AG04450 (cell line): ENCODE data around the gene SPEM1. TPM values are rescaled to one million over a fixed set of nuclear protein-coding genes. Genes with fewer than 3 reads are reported as not detected.

Experiments used
- CTCF ChIA-PET: fragments of 300-600, 350-600 bp; formaldehyde crosslinking; extraction: SDS; loops from one replicate; lab custom pipeline; 2022; ENCODE audit warnings: antibody characterized with exemption, inconsistent platforms; lab: Charles Lee
- POLR2A ChIA-PET: fragments of 350-600 bp; formaldehyde crosslinking; extraction: SDS; loops from one replicate; lab custom pipeline; 2021; ENCODE audit warnings: antibody characterized with exemption, inconsistent platforms; lab: Yijun Ruan, JAX
- DNase-seq: peaks from one replicate; pipeline ENCODE4 v3.0.0-alpha.2; 2011; ENCODE audit warnings: low read depth, low spot score
- H3K27ac ChIP-seq: one replicate; pipeline ENCODE4 v1.5.1; 2012; ENCODE audit warnings: low read depth, low read length, control low read depth
- H3K27me3 ChIP-seq: one replicate; pipeline ENCODE4 v1.6.0; 2012; ENCODE audit warnings: low read length; ENCODE audit not compliant: control insufficient read depth, insufficient read depth
- H3K4me3 ChIP-seq: 2 replicates; pipeline ENCODE4 v1.5.1; 2011; ENCODE audit warnings: mild to moderate bottlenecking, low read depth, low read length, control low read depth
- H3K9me3 ChIP-seq: 2 replicates; pipeline ENCODE4 v1.5.1; 2012; ENCODE audit warnings: low read length; ENCODE audit not compliant: control insufficient read depth, insufficient read depth
- polyA plus RNA-seq: library from polyadenylated mRNA; depleted of rRNA; stranded (reverse); fragments of >200 nt; gene quantifications from 2 replicates; pipeline ENCODE4 v1.2.3, GENCODE V29; 2011
- TF ChIP-seq, protein P1 (sequence below): IDR thresholded peaks from 2 replicates; pipeline ENCODE4 v1.5.1; 2011; ENCODE audit warnings: low read depth, low read length, control low read depth, inconsistent platforms

Gene SPEM1
- polyA plus RNA-seq, 1 experiment = not detected

DNA sequence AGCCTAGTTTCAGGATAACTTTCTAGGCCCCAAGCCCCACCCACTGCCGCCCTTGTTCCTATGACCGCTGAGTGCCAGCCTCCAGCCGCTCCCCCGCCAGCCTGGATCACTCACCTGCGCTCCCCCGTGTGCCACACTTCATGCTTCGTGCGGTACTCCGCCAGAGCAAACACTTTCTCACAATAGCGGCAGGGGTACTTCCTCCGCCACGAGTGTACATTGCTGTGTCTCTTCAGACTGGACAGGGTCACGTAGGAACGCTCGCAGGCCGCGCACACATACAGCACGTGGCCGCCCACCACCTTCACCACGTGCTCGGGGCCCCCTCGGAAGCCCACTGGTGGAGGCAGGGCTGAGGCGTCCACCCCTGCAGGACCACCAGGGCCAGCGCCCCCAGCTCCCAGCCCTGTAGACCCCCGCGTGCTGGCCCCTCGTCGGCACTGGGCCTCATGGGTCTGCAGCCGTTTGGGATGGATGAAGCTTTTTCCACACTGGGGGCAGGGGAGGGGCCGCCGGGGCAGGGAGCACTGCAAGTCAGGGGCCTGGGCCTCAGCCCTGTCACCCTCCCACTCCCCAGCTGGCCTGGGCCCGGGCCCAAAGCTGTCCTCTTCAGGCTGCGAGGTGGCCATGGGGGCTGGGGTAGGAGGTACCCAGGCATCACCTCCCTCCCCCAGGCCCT, 45.6 kb downstream of the SPEM1 start:
- no peak for DNase-seq
- Histone ChIP-seq H3K9me3 (no peaks in the 10 kb centered on the region), H3K27me3 (no peaks in the 10 kb centered on the region), H3K27ac (no peak overlapping the region), H3K4me3 (no peak overlapping the region)
- ChIA-PET POLR2A (interaction anchor here (0.5 to 1.4 kb wide), 2 partner anchors 12 to 41 kb away, joined by 4 to 5 read pairs; no protein-coding TSS in a partner anchor), CTCF (no interaction called here)
- TF ChIP-seq, protein P1, sequence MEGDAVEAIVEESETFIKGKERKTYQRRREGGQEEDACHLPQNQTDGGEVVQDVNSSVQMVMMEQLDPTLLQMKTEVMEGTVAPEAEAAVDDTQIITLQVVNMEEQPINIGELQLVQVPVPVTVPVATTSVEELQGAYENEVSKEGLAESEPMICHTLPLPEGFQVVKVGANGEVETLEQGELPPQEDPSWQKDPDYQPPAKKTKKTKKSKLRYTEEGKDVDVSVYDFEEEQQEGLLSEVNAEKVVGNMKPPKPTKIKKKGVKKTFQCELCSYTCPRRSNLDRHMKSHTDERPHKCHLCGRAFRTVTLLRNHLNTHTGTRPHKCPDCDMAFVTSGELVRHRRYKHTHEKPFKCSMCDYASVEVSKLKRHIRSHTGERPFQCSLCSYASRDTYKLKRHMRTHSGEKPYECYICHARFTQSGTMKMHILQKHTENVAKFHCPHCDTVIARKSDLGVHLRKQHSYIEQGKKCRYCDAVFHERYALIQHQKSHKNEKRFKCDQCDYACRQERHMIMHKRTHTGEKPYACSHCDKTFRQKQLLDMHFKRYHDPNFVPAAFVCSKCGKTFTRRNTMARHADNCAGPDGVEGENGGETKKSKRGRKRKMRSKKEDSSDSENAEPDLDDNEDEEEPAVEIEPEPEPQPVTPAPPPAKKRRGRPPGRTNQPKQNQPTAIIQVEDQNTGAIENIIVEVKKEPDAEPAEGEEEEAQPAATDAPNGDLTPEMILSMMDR = no peak

DNA sequence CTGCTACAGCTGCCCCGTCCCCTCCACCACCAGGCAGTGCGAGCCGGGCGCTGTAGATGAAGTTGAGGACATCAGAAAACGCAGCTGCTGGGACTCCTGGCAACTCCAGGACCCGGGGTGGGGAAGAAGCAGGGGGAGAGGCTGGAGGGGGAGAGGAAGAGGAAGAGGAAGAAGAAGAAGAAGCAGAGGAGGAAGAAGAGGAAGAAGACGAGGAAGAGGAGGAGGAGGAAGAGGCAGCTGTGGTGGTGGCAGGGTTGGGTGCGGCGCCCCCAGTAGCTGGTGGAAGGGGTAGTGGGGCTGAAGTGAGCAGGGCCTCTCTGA, 46.2 kb downstream of the SPEM1 start:
- Histone ChIP-seq H3K9me3 (no peaks in the 10 kb centered on the region), H3K27ac (no peak overlapping the region), H3K4me3 (no peak overlapping the region), H3K27me3 (no peaks in the 10 kb centered on the region)
- ChIA-PET POLR2A (interaction anchor here (0.5 to 1.4 kb wide), 5 partner anchors 12 to 546 kb away, joined by 3 to 5 read pairs (median 4); partner anchors contain the start of gene TMEM256), CTCF (no interaction called here)
- TF ChIP-seq, protein P1 = no peak
- DNase-seq = no peak

- POLR2A ChIA-PET = interaction anchor here (0.5 to 1.4 kb wide), 5 partner anchors 11 to 545 kb away, joined by 3 to 5 read pairs (median 4); partner anchors contain the start of gene TMEM256
- TF ChIP-seq, protein P1 = no peak
- Histone ChIP-seq H3K4me3 (no peak overlapping the region), H3K27ac (no peak overlapping the region), H3K9me3 (no peaks in the 10 kb centered on the region), H3K27me3 (no peaks in the 10 kb centered on the region)
- no peak for DNase-seq
- CTCF ChIA-PET = no interaction called here
These were observed 46.7 kb downstream of the SPEM1 start for GRCh38 chr17:7466639-7467341.

DNA sequence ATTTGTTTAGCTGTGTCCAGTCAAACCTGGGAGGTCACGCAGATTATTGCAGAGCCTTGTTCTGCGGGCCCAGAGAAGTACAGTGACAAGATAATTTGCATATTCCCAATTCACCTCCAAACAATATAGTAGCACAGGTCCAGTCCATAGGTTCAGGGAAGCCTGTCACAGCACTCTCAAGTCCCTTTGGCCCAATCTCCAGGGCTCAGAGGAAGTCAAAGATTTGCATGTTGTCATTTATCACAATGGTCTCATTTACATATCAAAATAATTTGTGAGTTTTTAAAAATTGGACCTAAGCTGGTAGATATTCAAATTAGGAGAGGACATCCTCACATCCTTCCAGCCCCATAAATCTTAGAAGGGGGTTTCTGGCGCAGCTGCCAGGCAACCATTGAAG, 47.4 kb downstream of the SPEM1 start:
- Histone ChIP-seq H3K27me3 (no peaks in the 10 kb centered on the region), H3K27ac (no peak overlapping the region), H3K9me3 (no peaks in the 10 kb centered on the region), H3K4me3 (no peak overlapping the region)
- no peak for DNase-seq
- POLR2A ChIA-PET = interaction anchor here (1.2 to 1.9 kb wide), 3 partner anchors 11 to 63 kb away, joined by 3 to 6 read pairs (median 5); partner anchors contain the start of genes TMEM256 and ZBTB4
- CTCF ChIA-PET = no interaction called here
- TF ChIP-seq, protein P1 = no peak

DNA sequence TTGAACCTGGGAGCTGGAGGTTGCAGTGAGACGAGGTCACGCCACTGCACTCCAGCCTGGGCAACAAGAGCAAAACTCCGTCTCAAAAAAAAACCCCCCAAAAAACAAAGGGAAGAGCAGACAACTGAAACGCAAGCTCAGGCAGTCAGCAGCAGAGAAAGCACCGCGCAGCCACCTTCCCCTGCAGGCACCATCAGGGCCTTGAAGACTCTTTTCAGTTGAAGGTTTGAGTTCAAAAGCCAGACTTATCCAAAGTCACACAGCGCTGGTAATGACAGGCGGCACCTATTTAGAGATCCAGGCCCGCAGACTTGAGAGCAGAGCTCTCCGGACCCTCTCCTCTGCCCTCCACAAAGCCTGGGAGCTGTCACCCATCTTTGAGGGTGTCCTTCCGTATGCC, 48.2 kb downstream of the SPEM1 start:
- no peaks in the 10 kb centered on the region for H3K27me3 ChIP-seq
- CTCF ChIA-PET = interaction anchor here (0.8 kb wide), 1 partner anchor 92 kb away, joined by 3 read pairs; no protein-coding TSS in a partner anchor
- H3K27ac ChIP-seq = no peak overlapping the region
- TF ChIP-seq, protein P1 = no peak
- no peaks in the 10 kb centered on the region for H3K9me3 ChIP-seq
- no peak for DNase-seq
- POLR2A ChIA-PET = interaction anchor here (1.9 kb wide), 1 partner anchor 10 kb away, joined by 6 read pairs; the partner anchor contains the start of gene ZBTB4
- H3K4me3 ChIP-seq = no peak overlapping the region
